CD4-positive, alpha-beta T cell treated with Interleukin-4 for 4 hours (primary cell): ENCODE measurements around the gene CCSER1.
"Not testable (repeated sequence)": the region's sequence is repeated elsewhere in the genome, so short reads cannot be mapped to it uniquely, and the experiment has no call there.

Experiments
- DNase-seq: peaks from one replicate; pipeline ENCODE4 v3.0.0-alpha.2; 2020

CCSER1 gene

DNA sequence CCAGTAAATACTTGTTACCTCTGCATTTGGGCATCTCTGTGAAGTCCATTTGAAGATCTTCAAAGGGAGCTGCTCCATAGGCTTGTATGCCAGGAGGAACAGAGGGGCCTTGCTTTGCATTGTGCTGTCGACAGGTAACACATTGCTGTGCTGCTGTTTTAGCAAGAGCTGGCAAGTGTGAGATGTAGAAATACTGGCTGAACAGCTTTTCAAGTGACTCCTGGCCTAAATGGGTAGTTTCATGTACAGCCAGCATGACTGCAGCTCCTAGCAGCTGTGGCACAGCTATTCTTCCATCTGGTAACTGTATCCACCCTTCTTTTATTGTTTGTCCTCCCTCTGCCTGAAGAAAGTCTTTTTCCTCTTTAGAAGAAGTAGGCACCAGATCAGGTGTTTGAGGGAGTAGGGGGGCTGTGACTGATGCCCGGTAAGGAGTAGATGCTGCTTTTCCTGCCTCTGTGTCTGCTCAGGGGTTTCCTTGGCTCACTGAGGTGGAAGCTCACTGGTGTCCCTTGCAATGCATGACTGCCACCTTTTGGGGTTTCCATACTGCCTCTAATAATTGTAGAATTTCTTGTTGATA is 965.3 kb downstream of the CCSER1 start:
- no peak for DNase-seq

DNA sequence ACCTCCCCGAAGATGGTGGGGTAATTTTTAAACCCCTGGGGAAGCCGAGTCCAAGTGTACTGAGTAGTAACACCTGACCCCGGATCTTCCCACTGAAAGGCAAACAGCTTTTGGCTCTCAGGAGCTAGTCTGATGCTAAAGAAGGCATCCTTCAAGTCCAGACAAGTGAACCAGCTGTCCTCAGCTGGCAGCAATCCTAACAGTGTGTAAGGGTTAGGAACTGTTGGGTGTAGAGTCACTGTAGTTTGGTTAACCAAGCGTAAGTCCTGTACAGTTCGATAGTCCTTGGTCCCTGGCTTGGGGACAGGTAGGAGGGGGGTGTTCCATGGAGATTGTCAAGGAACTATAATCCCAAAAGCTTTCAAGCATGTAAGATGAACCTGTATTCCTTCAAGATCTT is 967.0 kb downstream of the CCSER1 start:
- not testable (repeated sequence) for DNase-seq

- no peak for DNase-seq
Measured at GRCh38 chr4:91099666-91100065, 972.5 kb downstream of the CCSER1 start.

DNA sequence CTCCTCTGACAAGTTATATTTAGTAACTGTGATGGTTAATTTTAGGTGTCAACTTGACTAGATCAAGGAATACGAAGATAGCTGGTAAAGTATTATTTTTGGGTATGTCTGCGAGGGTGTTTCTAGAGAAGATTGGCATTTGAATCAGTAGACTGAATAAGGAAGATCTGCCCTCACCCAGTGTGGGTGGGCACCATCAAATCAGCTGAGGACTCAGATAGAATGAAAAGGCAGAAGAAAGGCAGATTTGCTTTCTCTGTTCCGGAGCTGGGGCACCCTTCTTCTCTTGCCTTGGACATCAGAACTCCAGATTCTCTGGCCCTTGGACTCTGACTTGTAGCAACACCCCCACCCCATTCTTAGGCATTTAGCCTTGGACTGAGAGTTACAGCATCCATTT is 981.6 kb downstream of the CCSER1 start:
- no peak for DNase-seq

- no peak for DNase-seq
Measured at GRCh38 chr4:91111556-91111955, 984.4 kb downstream of the CCSER1 start.

- DNase-seq: no peak
Measured at GRCh38 chr4:91113130-91113706, 986.0 kb downstream of the CCSER1 start.

DNA sequence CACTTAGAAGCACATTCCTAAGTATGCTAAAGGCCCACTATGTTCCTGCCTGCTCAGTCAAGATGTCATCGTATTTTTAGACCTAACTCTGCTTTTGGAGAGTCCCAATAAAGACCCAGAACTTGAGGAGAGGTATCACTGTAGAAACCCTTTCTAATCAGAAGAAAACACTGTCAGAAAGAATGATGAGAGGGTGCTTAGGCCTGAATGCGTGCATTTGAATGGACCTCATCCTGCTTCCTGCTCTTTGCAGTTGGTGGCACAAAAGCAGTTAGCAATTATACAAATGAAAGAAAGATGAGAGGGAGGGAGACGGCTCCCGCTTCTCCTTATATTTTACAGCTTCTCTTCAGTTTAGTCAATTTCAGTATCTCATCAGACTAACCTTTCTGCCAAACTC is 987.2 kb downstream of the CCSER1 start:
- DNase-seq: no peak

DNA sequence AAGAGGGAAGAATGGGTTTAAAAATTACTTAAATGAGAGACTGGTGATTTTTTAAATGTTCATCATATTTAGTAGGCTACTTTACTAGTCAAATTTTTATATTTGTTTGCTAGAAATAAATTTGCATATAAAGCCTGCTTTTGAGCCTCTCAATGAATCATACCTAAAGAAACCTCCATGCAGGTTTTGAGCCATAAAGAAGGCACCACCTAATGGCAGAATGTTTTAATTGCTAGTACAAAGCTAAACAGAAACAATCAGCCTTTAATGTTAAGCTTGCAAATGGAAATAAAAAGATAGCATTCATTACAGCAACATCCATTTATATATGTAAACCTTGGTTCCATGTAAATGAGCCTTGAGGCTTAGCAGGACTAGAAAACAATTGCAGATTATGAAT is 989.7 kb downstream of the CCSER1 start:
- DNase-seq: no peak

- no peak for DNase-seq
Measured at GRCh38 chr4:91118597-91118996, 991.4 kb downstream of the CCSER1 start.

DNA sequence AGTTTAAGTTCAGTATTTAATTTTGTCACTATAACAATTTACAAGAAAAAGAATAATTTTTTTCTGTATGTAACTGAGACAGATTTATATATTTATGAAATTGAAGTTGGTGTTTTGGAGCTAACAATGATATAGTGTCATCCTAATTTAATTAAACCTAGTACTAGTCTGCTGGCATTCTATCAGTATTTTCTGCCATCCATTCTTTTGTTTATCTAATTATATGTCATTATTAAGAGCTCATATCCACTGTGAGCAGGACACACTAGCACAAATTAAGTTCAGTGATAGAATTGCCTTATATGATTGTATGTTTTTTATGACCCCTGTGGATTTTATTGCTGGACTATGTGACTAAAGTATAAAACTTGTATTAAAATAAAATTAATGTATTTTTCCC is 996.5 kb downstream of the CCSER1 start:
- no peak for DNase-seq

- no peak for DNase-seq
Measured at GRCh38 chr4:91127192-91127591, 1000.0 kb downstream of the CCSER1 start.

DNA sequence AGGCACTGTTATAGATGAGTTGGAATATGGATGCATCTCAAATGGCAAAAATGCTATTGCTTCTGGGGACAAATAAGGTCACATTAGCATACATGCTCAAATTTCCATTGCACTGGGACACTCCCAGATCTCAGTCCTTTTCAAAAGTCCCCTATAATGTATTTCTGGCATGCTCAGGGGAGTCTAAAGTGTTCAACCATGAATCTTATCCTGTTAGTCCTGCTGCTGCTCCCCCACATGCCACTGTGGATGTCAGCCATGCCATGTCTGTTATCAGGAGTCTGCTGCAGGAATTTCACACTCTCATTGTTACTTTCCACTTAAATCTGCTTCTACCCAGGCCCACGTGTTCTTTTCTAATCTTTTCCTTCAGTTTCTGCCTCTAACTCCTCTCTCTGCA is 1000.6 kb downstream of the CCSER1 start:
- no peak for DNase-seq

- no peak for DNase-seq
Measured at GRCh38 chr4:91128519-91128918, 1001.3 kb downstream of the CCSER1 start.

- no peak for DNase-seq
Measured at GRCh38 chr4:91147067-91147466, 1019.9 kb downstream of the CCSER1 start.

DNA sequence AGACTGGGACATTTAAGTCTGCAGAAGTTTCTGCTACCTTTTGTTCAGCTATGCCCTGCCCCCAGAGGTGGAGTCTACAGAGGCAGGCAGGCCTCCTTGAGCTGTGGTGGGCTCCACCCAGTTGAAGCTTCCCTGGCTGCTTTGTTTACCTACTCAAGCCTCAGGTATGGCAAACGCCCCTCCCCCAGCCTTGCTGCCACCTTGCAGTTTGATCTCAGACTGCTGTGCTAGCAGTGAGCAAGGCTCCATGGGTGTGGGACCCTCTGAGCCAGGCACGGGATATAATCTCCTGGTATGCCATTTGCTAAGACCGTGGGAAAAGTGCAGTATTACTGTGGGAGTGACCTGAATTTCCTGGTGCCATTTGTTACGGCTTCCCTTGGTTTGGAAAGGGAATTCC is 1026.8 kb downstream of the CCSER1 start:
- DNase-seq: not testable (repeated sequence)

GRCh38 chr4:91167864-91168653 is 1040.9 kb downstream of the CCSER1 start:
- DNase-seq: not testable (repeated sequence)

DNA sequence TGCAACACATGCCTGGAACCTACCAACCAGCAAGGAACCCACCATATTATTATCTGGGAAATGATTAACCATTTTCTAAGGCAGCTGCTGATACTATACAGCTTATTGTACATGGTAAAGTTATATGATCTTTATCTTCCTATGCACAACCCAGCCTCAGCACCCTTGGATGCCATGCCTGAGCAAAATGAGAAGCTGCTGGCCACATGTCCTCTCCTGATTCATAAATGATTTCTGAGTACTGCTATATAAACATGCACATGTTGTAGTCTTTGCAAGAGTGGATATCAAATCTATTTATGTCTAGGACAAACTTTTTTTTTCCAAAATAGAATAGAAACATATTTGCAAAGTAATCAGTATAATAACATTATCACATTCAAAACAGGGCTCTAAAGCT is 1043.6 kb downstream of the CCSER1 start:
- DNase-seq: no peak

- no peak for DNase-seq
Measured at GRCh38 chr4:91171217-91171616, 1044.0 kb downstream of the CCSER1 start.

DNA sequence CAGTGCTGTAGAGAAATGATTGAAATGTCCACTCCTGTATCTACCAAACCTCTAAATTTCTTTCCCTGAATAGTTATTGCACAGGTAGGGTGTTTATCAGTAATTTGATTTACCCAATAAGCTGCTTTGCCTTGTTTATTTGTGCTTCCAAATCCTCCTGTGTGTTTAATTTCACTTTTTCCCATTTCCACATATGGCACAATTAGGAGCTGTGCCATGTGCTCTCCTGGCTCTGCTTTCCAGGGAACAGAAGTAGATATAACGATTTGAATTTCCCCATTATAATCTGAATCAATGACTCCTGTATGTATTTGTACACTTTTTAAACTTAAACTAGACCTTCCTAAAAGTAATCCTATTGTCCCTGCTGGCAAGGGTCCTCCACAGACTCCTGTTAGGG is 1057.9 kb downstream of the CCSER1 start:
- DNase-seq: not testable (repeated sequence)

DNA sequence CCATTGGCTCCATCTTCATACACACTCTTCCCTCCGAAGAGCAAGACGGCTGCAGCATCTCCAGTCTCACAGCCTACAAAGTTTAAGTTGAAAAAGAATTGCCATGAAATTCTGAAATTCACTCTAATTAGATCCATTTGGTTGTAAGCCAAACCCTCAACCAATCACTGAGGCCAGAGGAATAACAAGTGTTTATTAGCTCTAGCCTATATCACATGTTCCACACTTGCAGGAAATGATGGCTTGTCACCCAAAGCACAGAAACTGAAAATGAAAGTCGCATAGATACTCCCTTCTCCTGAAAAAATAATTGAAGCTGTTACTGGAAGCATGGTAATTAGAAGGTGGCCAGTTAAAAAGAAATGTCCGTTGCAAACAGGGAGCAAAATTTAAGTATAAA is 1071.8 kb downstream of the CCSER1 start:
- no peak for DNase-seq

- DNase-seq: no peak
Measured at GRCh38 chr4:91207535-91207934, 1080.3 kb downstream of the CCSER1 start.

DNA sequence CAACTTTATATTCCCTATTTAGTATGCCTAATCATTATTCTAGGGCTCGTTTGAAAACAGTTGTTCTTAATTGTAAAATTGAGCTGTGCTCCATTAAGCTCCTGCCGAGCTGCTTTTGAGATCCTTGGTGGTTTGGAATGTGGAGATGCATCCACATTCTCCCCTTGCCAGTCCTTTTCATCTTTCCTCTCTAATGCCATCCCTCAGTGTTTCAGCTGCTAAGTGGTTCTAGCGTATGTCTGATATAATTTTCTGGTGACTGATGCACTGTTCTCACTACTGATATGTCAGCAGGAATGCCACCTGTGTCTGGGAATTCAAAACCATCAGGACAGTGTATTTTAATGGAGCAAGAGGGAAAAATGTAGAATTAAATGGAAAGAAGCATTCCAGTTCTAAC is 1085.0 kb downstream of the CCSER1 start:
- no peak for DNase-seq

DNA sequence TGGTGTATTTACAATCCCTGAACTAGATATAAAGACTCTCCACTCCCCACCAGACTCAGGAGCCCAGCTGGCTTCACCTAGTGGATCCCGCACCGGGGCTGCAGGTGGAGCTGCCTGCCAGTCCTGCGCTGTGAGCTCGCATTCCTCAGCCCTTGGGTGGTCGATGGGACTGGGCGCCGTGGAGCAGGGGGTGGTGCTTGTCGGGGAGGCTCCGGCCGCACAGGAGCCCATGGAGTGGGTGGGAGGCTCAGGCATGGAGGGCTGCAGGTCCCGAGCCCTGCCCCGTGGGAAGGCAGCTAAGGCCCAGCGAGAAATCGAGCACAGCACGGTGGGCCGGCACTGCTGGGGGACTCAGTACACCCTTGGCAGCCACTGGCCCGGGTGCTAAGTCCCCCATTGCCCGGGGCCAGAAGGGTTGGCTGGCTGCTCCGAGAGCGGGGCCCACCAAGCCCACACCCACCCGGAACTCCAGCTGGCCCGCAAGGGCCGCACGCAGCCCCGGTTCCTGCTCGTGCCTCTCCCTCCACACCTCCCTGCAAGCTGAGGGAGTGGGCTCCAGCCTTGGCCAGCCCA is 1090.7 kb downstream of the CCSER1 start:
- DNase-seq: not testable (repeated sequence)

DNA sequence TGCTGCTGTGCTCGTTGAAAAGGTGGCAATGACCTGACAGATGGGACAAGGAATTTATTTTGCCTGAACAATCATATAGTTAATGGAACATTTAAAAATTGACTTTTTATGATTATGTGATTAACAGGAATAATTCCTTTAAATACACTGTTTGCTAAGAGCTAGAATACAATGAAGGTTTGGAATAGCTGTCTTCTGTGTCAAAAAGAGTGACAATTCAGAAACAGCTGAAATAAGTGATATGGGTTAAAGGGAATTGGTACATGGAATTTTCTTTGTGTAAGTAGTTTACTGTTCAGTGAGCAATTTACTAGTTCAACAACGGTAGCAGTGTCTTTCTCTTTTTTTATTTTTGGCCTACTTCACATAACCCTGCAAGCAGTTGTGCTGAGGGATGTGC is 1093.1 kb downstream of the CCSER1 start:
- DNase-seq: no peak
